Activated T-helper 9 cell treated with anti-CD3 and anti-CD28 coated beads, Interleukin-2, amount 50 U/mL, for 16 hours (primary cell): ENCODE measurements around the gene ARHGEF17.
"Not testable (repeated sequence)": the region's sequence is repeated elsewhere in the genome, so short reads cannot be mapped to it uniquely, and the experiment has no call there.

Source experiments
- DNase-seq: peaks from one replicate; pipeline ENCODE4 v3.0.0-alpha.2; 2020; ENCODE audit warnings: low read depth

The ARHGEF17 gene, protein sequence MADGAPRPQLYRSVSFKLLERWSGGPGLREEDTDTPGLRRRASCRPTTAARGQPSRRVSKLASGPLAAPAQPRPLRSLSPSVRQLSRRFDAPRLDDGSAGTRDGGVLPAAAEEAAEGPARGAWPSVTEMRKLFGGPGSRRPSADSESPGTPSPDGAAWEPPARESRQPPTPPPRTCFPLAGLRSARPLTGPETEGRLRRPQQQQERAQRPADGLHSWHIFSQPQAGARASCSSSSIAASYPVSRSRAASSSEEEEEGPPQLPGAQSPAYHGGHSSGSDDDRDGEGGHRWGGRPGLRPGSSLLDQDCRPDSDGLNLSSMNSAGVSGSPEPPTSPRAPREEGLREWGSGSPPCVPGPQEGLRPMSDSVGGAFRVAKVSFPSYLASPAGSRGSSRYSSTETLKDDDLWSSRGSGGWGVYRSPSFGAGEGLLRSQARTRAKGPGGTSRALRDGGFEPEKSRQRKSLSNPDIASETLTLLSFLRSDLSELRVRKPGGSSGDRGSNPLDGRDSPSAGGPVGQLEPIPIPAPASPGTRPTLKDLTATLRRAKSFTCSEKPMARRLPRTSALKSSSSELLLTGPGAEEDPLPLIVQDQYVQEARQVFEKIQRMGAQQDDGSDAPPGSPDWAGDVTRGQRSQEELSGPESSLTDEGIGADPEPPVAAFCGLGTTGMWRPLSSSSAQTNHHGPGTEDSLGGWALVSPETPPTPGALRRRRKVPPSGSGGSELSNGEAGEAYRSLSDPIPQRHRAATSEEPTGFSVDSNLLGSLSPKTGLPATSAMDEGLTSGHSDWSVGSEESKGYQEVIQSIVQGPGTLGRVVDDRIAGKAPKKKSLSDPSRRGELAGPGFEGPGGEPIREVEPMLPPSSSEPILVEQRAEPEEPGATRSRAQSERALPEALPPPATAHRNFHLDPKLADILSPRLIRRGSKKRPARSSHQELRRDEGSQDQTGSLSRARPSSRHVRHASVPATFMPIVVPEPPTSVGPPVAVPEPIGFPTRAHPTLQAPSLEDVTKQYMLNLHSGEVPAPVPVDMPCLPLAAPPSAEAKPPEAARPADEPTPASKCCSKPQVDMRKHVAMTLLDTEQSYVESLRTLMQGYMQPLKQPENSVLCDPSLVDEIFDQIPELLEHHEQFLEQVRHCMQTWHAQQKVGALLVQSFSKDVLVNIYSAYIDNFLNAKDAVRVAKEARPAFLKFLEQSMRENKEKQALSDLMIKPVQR (N-terminal part only)

DNA sequence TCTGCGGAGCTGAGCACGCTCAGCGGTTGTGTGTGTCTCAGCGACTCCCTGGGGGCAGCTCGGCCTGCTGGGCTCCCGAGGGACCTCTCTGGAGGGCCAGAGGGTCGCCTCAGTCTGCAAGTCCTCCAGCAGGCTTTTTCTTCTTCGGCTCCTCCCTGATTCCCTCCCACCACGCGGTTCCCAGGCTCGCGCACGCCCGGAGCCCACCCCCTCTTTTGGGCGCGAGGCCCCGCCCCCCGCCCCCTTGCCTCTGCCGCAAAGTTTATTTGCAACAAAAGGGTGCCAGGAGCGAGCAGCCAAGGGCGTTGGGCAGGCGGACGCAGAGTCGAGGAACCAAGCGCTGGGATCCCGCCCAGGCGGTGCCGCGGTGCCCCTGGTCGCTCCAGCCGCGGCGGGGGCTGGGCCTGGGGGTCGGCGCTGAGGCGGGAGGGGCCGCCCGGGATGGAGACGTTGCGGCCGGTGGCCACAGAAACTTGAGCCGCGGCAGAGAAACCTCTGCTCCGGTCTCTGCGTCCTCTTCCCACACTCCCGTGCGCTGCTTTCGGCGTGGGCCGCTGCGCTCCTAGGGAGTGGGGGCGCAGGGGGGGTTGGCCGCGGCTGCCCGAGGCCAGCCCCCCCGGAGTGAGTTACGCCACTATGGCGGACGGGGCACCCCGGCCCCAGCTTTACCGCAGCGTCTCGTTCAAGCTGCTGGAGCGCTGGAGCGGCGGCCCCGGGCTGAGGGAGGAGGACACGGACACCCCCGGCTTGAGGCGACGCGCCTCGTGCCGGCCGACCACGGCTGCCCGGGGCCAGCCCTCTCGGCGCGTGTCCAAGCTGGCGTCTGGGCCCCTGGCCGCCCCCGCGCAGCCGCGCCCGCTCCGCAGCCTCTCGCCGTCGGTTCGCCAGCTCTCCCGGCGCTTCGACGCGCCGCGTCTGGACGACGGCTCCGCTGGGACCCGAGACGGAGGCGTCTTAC lies at the start of gene ARHGEF17:
ARHGEF17 (plus strand) TSS at position 274 of the 958 bp plus-strand sequence; CDS start at position 637, 363 bp downstream.
- DNase-seq = peak; percentile 24

GRCh38 chr11:73259406-73260126 lies 48.5 kb upstream of the ARHGEF17 start:
- no peak for DNase-seq

GRCh38 chr11:73260127-73260457 lies 48.0 kb upstream of the ARHGEF17 start:
- DNase-seq = no peak

DNA sequence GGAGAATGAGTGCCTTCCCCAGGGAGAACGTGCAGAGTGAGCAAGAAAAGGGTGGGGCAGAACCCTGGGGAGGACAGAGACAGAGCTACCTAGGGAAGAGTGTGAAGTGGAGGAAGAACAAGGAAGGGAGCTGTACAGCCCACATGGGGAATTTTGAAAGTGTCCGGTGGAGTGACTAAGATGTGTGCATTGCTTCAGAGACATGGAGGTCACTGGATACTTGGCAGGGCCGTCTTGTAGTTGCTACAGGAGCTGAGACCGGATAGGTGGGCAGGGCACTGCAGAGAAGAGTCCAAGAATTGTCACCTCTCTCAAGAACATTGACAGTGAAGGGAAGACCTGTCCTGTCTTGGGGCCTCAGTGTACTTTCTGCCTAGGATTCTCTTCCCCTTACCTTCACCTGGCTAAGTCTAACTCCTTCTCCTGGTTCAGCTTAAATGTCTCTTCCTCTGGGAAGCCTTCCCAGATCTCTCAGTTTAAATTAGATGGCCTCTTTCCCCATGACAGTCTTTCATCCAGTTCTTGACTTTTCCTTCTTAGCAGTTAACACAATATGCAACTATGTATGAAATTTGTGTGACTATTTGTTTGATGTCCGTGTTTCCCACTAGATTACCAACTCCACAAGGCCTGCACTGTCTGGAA lies 45.1 kb upstream of the ARHGEF17 start:
- no peak for DNase-seq

DNA sequence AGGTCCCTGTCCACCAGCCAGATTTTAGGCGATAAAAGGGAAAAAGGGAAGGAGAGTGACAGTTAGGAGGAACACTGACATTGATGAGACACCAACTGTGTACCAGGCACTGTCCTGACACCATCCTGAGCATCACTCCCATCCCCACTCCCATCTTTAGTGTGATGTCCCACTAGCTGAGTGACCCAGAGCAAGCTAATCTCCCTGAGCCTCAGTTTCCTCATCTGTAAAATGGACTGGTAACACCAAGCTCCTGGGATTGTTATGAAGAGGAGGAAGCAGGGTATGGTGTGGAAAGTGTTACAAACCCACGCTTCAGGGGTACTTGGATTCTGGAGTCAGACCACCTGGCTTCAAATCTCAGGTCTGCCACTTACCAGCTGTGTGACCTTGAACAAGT lies 44.4 kb upstream of the ARHGEF17 start:
- no peak for DNase-seq

DNA sequence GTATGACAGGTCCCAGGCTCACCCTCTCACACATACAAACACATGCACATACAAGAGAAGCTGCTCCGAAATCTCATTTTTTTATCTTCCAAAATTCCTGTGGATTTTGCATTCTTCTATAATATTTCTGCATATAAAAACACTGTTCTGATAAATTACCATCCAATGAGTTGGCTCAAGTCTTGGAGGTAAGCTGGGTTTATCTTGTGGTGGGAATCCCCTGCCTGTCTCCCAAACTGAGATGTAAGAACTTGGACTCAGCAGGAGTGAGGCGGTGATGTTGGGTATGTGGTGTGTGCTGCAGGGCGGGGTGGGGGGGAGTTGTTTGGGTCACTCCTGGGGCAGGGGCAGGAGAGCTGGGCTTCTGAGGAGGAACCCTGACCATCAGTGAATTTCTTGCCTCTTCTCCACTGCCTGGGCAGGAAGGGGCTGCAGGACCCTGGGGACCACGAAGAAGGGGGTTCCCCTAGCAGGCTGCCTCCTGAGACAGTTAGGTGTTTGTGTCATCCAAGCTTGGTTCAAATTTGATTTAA lies 42.7 kb upstream of the ARHGEF17 start:
- DNase-seq = no peak

DNA sequence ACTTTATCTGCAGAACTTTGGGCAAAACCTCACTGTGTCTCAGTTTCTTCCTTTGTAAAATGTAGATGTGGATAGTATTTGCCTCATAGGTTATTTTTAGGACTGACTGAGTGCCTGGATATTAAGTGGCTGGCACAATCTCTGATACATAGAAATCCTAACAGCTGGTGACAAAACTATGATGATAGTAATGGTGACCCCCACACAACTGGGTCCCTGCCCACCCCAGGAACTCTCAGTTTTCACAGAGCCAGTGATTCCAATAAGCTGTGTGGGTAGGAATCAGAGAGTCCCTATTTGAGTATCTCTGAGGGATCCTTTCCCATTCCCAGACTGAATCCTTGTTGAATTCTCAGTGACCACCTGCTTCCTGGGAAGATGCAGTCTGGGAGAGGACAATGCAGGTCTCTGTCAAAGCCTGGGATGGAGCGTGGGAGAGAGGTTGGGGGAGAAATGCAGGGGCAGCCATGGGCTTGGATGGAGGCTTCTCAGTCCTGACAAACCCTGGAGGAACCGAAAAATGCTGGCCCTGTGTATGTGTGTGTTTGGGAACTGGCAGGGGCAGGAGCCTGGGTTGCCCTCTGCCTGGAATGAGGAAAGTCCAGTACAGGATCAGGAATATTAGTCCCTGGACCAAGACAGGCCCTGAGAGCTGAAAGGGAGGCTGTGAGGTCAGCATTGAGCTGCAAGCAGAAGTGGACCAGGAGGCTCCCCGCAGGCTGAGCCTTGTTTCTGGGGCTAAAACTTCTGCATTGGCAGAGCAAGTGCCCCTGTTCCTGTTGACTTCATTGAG lies 42.0 kb upstream of the ARHGEF17 start:
- no peak for DNase-seq

DNA sequence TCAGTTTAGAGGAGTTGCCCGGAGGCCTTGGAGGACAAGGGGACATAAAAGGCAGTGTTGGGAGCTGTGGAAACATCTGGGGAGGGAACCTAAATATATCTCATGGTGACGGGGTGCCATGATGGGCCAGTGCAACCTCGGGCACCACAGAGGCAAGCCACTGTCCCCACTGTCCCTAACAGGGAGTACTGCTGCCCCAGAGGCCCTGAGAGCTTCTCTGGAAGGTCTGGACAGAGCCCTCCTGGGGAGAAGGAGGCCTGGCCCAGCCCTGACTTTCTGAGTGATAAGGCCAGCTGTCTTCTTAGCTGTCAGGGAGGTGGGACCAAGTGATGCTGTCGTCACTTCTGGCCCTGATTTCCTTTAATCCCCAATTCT lies 41.4 kb upstream of the ARHGEF17 start:
- no peak for DNase-seq

DNA sequence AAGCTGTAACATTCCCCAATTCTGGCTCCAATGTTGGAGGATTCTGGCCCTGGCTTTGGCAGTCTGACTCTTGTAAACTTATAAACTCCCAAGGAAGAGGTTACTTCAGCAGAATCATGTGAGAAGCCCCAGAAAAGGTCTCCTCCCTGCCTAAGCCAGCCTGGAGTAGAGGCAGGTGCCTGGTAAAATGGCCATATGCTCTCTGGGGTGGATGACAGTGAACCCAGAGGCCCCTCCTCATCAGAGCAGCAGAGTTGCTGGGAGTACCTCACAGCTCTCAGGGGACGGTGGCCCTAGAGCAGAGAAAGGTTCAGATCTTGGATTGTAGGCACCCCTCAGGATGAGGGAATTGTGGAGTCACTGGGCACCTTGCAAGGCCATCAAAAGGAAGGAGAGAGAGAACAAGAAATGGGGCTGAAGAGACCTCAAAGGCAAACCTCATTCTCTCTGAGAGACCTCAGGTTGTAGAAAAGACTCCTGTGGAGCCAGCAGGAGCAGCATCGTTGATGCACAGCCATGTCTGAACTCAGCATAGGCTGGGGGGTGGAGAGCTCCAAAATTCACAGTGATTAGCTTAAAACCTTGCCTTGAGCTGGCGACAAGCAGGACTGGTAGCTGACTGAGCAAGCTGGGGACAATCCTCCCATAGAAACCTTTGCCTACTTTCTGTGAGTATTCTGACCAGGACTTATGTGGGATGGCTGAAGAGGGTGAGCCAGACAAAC lies 40.8 kb upstream of the ARHGEF17 start:
- no peak for DNase-seq

GRCh38 chr11:73267906-73268540 lies 40.1 kb upstream of the ARHGEF17 start:
- DNase-seq = no peak

- DNase-seq = no peak
Measured at GRCh38 chr11:73268671-73269271, 39.3 kb upstream of the ARHGEF17 start.

DNA sequence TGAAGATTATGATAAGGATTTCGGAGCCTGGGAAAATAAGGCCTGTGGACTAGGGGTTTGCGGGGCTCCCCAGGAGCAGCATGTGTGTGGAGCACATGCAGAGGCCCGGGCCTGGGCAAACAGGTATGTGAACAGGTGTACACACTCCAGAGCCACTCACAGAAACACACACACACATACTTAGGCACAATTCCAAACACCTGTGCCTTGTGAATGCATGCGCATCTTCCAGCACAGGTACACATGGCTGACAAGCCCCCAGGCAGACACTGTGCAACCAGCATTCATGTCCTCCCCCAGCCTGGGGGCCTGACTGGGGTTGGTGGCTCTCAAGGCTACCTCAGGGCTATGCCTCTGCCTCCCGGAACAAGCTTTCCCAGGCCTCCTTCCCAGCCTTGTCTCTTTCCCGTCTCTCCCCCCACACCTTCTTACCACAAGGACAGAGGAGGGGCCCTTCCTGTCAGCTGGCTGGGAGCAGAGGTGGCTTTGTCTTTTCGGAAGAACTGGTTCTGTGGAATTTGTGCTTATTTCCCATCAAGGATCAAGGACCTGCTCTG lies 38.5 kb upstream of the ARHGEF17 start:
- no peak for DNase-seq

GRCh38 chr11:73270016-73270854 lies 37.8 kb upstream of the ARHGEF17 start:
- DNase-seq = no peak

GRCh38 chr11:73270855-73271477 lies 37.1 kb upstream of the ARHGEF17 start:
- DNase-seq = no peak

DNA sequence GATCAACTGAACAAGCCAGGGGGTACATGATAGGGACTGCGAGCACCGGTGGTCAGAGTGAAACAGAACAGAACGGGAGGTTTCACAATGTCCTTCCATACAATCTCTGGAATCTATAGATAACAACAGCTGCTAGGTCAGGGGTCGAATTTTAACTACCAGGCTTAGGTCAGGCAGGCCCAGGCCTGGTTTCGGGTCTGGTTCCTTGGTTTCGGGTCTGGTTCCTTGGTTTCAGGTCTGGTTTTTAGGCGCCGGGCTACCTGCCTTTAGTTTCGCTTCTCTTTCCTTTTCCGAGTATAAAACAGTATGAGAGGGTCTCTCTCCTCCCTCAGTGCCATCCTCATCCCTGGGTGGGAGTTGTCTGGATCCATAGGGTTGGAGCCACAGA lies 36.6 kb upstream of the ARHGEF17 start:
- not testable (repeated sequence) for DNase-seq
